Measurements from ENCODE around the gene HS2ST1.

DNA sequence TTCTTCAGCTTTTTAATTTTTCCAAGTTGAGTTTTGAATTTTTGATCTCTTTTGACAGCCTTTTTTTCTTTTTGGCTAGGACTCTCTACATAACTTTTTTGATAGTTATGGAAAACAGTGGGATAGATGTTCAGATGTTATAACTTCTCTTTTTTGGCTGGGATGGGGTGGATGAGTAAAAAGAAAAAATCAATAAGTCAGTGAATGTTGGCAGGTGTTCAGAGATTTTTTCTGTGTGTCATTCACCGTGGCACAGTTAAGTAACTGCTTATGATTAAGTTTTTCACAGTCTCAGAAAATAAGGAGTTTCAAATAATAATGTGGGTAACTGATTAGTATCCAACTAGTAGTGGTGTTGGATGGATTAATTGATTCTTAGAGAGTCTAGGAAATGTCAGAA is 24.0 kb downstream of the HS2ST1 start:
- no peak for TF ChIP-seq POLR2A (IDR thresholded peaks at IDR 0.05)
- TF ChIP-seq CTCF (IDR thresholded peaks at IDR 0.05): no peak
